HepG2 (cell line): Measurements from ENCODE around the gene DUS2.

ENCODE experiments used
- MAFK ChIP-seq, 2 experiments: IDR thresholded peaks in 1 of 2; conservative IDR thresholded peaks in 1 of 2; 2 replicates each; pipeline ENCODE4 v1.6.1; 2011; ENCODE audit warnings: improper control_type of control experiment in 2 of 2, low read length in 2 of 2
- MYC ChIP-seq: sonication (generic); formaldehyde crosslinking; IDR thresholded peaks from 2 replicates; pipeline ENCODE4 v1.9.0; 2021; ENCODE audit warnings: missing genetic modification reagents, borderline replicate concordance
- TAF1 ChIP-seq: sonication (generic); formaldehyde crosslinking; IDR thresholded peaks from 2 replicates; pipeline ENCODE4 v1.4.0; 2020; ENCODE audit warnings: missing genetic modification reagents
- TAF15 ChIP-seq: fragments of 200-400 bp; formaldehyde crosslinking; IDR thresholded peaks from one replicate; pipeline ENCODE4 v1.6.1; 2018; ENCODE audit warnings: mild to moderate bottlenecking, low read depth, low read length; ENCODE audit not compliant: poor library complexity, severe bottlenecking
- TF ChIP-seq, protein P1 (sequence below): sonication (generic); formaldehyde crosslinking; IDR thresholded peaks from 2 replicates; pipeline ENCODE4 v1.8.0; 2022; ENCODE audit warnings: mild to moderate bottlenecking, missing genetic modification reagents, borderline replicate concordance

DNA sequence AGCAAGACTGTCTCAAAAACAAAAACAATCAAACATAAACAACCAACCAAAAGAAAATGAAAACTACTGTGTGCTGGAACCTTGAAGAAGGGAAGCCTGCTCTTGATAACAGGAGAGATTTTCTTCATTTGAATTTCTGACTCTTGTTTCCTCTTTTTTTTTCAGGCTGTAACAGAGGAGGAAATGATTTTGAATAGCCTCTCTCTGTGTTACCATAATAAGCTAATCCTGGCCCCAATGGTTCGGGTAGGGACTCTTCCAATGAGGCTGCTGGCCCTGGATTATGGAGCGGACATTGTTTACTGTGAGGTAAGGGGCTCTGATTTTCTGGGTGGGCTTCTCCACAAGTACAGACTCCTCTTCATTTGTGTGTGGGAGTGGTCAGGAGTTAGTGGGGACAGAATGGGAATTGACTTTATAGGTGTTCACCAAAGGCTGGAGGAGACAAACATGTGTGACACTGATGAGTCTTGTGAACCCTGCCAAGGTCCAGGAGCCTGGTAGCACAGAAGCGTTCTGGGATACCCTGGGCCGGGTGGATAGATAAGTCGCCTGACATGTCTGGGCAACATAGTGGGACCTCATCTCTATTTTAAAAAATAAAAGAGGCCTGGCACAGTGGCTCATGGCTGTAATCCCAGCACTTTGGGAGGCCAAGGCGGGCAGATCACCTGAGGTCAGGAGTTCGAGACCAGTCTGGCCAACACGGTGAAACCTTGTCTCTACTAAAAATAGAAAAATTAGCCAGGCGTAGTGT, 14.9 kb downstream of the DUS2 start:
- TF ChIP-seq TAF1 (CRISPR knock-in tag) (no peak), TAF15 (no peak), MAFK (conservative IDR thresholded peaks at IDR 0.05 in 1 of 2, IDR thresholded peaks at IDR 0.05 in 1 of 2; ENCODE audit: low read length in 2 of 2) (no peak), MYC (no peak)
- TF ChIP-seq, protein P1, sequence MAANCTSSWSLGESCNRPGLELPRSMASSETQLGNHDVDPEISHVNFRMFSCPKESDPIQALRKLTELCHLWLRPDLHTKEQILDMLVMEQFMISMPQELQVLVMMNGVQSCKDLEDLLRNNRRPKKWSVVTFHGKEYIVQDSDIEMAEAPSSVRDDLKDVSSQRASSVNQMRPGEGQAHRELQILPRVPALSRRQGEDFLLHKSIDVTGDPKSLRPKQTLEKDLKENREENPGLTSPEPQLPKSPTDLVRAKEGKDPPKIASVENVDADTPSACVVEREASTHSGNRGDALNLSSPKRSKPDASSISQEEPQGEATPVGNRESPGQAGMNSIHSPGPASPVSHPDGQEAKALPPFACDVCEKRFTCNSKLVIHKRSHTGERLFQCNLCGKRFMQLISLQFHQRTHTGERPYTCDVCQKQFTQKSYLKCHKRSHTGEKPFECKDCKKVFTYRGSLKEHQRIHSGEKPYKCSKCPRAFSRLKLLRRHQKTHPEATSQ (CRISPR knock-in tag), result no peak
